Liver (tissue), 3 donors: Measurements from ENCODE around the gene STK24.

Experiments
- CTCF ChIP-seq: fragments of 150-350 bp; IDR thresholded peaks from 2 replicates; pipeline ENCODE4 v1.5.1; 2017; ENCODE audit warnings: improper control_type of control experiment, low read depth, low read length; ENCODE audit not compliant: missing input control
- GABPA ChIP-seq, 2 donors: IDR thresholded peaks in 1 of 2; conservative IDR thresholded peaks in 1 of 2; 2 replicates each; pipeline ENCODE4 v1.6.1; 2016; ENCODE audit warnings: antibody characterized with exemption in 2 of 2, mild to moderate bottlenecking in 1 of 2, moderate library complexity in 1 of 2
- JUND ChIP-seq, 2 donors: IDR thresholded peaks; 2 replicates each; pipeline ENCODE4 v1.6.1; 2016; ENCODE audit warnings: antibody characterized with exemption in 2 of 2
- MAX ChIP-seq: IDR thresholded peaks from 2 replicates; pipeline ENCODE4 v1.6.1; 2016; ENCODE audit warnings: antibody characterized with exemption
- NR2F2 ChIP-seq: IDR thresholded peaks from 2 replicates; pipeline ENCODE4 v1.6.1; 2016; ENCODE audit warnings: antibody characterized with exemption
- RXRA ChIP-seq, 2 donors: IDR thresholded peaks; 2 replicates each; pipeline ENCODE4 v1.6.1; 2017 to 2018; ENCODE audit warnings: antibody characterized with exemption in 2 of 2, mild to moderate bottlenecking in 1 of 2
- TAF1 ChIP-seq: conservative IDR thresholded peaks from 2 replicates; pipeline ENCODE4 v1.6.1; 2016; ENCODE audit warnings: antibody characterized with exemption, mild to moderate bottlenecking
- YY1 ChIP-seq: IDR thresholded peaks from 2 replicates; pipeline ENCODE4 v1.6.1; 2016; ENCODE audit warnings: antibody characterized with exemption, mild to moderate bottlenecking
- TF ChIP-seq, protein P1 (sequence below): IDR thresholded peaks from 2 replicates; pipeline ENCODE4 v1.6.1; 2016; ENCODE audit warnings: antibody characterized with exemption
- donor health status: healthy.
- donor health status: healthy.

DNA sequence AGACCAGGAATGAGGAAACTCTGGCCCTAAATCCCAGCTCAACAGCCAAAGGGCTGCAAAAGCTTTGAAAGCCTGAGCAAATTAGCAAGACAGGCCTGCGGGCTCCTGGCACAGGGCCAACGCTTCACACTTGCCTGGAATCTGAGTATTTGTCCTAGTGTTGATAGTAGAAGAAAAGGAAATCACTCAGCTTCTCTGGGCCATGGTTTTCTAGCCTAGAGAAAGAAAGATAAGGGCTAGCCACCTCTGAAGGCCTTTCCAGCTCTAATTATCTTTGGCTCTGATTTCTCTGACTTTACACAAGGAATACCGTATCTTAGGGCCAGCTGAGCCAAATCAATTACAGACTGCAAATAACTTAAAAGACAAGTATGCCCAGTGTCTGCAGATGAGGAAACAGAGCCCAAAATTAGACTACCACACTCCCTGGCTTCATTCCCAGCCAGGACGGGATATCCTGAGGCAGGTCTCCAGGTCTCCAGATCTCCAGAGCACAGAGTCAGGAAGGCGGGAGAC, 69.6 kb downstream of the STK24 start:
- no peak for TF ChIP-seq RXRA (IDR thresholded peaks at IDR 0.05)
- no peak for TF ChIP-seq CTCF
- TF ChIP-seq TAF1 = no peak
- TF ChIP-seq YY1 = no peak
- TF ChIP-seq, protein P1, sequence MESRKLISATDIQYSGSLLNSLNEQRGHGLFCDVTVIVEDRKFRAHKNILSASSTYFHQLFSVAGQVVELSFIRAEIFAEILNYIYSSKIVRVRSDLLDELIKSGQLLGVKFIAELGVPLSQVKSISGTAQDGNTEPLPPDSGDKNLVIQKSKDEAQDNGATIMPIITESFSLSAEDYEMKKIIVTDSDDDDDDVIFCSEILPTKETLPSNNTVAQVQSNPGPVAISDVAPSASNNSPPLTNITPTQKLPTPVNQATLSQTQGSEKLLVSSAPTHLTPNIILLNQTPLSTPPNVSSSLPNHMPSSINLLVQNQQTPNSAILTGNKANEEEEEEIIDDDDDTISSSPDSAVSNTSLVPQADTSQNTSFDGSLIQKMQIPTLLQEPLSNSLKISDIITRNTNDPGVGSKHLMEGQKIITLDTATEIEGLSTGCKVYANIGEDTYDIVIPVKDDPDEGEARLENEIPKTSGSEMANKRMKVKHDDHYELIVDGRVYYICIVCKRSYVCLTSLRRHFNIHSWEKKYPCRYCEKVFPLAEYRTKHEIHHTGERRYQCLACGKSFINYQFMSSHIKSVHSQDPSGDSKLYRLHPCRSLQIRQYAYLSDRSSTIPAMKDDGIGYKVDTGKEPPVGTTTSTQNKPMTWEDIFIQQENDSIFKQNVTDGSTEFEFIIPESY = no peak
- no peak for TF ChIP-seq MAX
- no peak for TF ChIP-seq GABPA (IDR thresholded peaks at IDR 0.05 in 1 of 2, conservative IDR thresholded peaks at IDR 0.05 in 1 of 2)
- TF ChIP-seq NR2F2 = peak; percentile 67
- no peak for TF ChIP-seq JUND (IDR thresholded peaks at IDR 0.05)
